Measurements from ENCODE around the gene LDLRAD3.

DNA sequence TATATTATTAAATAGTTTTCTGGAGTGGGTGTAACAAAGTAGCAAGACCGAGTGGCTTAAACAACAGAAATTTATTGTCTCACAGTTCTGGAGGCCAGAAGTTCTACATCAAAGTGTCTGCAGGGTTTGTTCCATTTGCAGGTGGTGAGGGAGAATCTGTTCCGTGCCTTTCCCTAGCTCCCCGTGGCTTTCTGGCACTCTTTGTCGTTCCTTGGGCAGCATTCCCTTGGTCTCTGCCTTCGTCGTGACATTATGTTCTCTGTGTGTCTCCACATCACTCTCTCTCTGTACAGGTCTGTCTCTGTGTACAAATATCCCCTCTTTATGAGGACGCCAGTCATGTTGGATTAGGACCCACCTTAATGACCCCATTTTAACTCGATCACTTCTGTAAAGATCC lies 38.2 kb downstream of the LDLRAD3 start:
- TF ChIP-seq GATA2 (IDR thresholded peaks at IDR 0.05; ENCODE audit: low read depth, low read length) (no peak), GATA3 (IDR thresholded peaks at IDR 0.05; ENCODE audit: low read depth, low read length) (no peak)

Measured in SH-SY5Y (cell line).